NCI-H1092 treated with DMSO at 0.1 percent for 48 hours (cell line): ENCODE measurements around the gene APOL1.

ENCODE experiments used
- DNase-seq: peaks from one replicate; lab custom pipeline; 2025; lab: John Stamatoyannopoulos, UW

APOL1 gene

DNA sequence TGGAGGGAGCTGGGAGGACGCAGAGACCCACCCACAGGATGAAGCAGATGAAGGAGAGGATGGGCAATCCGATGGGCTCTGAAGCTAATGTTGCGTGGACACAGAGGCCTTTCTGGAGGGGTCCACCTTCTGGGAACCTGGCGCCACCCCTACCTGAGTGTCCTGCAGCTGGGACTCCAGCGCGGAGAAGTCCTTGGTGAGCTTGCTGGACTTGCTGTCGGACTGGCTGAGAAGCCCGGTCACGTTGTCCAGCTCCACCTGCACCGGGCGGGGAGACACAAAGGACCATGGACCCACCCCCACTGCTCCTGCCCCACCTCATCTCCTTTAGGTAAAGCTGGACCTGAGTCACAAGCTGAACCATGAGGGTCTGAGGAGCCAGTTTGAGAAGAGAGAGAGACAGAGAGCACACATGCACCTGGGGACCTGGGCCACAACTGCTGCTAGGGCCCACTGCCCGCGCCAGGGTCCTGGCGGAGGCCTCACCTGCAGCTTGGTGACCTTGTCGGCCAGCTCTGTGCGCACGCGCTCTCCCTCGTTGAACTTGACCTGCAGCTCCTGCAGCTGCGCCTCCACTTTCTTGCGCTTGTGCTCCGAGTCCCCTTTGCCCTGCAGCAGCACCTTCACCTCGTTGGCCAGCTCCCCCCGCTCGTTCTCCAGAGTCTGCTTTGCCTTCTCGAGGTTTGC, 40.8 kb downstream of the APOL1 start:
- DNase-seq, result no peak

DNA sequence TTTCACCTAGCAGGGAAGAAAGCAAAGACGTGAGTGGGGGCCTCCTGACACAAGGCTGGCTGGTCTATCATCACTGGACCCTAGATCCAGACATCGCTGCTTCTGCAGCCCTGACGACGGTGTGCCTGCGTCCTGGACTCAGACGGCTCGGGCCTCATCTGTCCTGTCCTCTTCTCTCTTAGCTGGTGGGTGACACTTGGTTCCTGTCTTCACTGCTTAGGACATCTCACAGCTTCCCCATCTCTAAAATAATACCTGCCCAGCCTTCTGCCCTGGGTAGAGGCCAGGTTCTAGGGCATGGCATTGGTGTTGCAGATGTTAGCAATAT, 41.3 kb downstream of the APOL1 start:
- DNase-seq, result no peak

DNA sequence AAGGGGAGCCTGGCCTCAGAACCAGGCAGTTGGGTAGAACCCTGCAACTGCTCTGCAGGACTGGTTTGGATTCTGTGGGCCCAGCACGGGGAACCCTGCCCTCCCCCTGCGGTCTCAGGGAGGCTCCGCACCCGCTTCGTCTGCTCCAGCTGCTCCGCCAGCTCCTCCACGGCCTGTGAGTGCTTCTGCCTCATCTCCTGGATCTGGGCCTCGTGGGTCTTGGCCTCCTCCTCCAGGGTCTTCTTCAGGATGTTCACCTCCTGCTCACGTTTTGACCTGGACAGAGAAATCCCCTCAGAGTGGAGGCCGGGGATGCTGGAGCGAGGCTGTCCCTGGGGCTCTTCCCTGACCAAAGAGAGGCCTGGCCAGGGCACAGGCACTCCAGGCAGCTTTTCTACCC, 41.9 kb downstream of the APOL1 start:
- DNase-seq, result no peak

DNA sequence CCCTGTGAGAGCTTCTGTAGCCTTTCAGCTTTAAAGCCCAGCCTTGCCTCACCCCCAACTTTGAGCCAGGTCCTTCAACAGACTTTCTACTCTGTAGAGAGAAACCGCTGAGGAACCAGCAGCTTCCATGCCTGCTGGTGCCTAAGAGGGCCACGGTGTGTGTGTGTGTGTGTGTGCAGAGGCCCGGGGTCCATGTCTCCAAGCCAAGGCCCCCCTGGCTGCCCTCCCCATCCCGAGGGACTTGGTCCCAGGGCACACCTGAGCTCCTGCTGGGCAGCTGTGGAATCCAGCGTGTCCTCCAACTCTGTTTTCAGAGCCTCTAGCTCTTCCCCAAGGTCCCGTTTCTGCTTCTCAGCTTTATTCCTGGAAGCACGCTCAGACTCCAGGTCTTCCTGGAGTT, 42.3 kb downstream of the APOL1 start:
- DNase-seq, result no peak

GRCh38 chr22:36296690-36297089, 43.8 kb downstream of the APOL1 start:
- no peak for DNase-seq

GRCh38 chr22:36297568-36297967, 44.6 kb downstream of the APOL1 start:
- no peak for DNase-seq

- DNase-seq, result no peak
These were observed 45.2 kb downstream of the APOL1 start for GRCh38 chr22:36298118-36298517.

GRCh38 chr22:36298601-36299000, 45.7 kb downstream of the APOL1 start:
- no peak for DNase-seq

DNA sequence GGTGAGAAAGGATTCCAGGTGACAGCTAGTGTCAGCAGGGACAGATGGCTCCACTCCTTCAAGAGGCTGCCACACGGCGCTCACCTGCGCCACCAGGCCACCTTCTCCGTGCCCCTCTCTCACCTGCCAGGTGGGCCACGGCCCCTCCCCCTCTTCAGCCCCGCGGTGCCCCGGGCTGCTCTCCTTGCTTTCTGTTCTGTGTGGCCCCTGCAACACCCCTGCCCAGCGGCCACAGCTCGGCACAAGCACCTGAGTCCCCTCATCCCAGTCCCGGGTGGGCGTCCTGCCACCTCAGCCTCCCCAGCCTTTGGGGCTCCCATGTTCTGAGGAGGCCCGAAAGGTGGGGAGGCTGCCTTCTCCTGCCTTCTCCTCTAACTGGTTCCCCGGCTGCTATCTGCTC, 46.4 kb downstream of the APOL1 start:
- DNase-seq, result no peak

DNA sequence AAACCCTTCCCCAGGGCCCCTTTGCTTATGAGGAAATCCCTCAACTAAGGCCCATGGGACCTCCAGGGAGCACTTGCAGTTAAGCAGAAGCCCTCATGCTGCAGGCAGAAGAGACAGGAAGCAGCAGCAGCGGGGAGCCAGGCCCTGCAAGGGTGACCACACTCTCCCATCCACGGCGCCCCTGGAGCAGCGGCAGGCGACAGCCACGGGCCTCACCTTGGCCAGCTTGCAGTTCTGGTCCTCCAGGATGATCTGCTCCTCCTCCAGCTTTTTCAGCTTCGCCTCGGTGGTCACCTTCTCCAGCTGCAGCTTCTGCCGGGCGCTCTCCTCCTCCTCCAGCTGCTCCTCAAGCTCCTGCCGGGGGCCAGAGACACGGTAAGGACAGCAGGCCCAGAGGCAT, 47.0 kb downstream of the APOL1 start:
- no peak for DNase-seq

DNA sequence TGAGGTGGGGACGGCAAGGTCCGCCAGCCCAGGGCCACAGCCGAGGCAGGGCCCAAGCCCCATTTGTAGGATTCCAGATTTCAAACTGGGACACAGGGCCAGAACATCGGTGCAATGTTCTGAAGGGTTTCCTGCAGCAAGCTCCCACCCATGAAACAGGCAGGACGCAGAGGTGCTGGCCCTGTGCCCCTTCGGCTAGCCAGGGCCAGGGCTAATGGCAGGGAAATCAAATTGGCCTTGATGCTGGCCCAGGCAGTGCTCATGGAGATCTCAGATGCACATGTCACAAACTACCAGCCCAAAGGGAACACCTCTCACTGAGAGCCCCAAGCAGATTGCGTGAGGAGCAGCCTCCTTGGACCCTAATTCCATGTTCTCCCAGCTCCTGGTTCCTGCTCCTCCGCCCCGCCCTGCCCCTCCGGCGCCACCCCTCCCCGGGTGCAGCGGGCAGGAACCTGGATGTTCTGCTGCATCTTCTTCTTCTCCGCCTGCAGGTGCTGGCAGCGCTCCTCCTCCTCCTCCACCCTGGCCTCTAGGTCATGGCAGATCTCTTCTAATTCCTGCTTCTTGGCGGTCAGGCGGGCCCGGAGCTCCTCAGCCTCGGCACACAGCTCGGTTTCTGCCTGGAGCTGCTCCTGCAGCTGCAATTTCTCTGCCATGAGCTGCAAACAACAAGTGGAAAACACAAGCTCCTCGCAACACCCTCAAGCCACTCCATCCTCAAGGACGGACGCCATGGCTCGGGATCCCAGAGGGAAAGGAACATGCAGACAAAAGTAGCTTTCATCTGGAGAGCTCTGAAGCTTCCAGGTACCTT, 47.7 kb downstream of the APOL1 start:
- no peak for DNase-seq

DNA sequence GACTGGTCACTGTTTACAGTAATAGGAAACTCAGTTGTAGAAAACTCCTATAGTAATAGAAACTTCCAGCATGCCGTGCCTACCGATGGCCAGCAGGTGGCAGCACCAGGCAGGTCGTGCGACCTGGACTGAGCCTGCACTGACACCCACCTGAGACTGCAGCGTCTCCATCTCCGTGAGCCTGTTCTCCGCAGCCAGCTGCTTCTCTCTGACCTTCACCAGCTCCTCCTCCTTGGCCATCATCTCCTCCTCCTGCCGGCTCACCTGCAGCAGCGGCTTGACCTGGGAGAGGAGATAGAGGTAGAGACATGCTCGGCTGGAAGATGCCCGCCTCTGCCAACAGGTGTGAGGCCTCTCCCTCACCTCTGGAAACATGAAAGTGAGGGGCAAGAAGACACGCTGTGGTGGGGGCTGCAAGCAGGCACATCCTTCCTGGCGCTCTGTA, 48.5 kb downstream of the APOL1 start:
- DNase-seq, result peak; percentile 50

- no peak for DNase-seq
These were observed 48.9 kb downstream of the APOL1 start for GRCh38 chr22:36301851-36302250.

- DNase-seq, result no peak
These were observed 49.6 kb downstream of the APOL1 start for GRCh38 chr22:36302439-36303114.

- no peak for DNase-seq
These were observed 50.2 kb downstream of the APOL1 start for GRCh38 chr22:36303115-36303467.

DNA sequence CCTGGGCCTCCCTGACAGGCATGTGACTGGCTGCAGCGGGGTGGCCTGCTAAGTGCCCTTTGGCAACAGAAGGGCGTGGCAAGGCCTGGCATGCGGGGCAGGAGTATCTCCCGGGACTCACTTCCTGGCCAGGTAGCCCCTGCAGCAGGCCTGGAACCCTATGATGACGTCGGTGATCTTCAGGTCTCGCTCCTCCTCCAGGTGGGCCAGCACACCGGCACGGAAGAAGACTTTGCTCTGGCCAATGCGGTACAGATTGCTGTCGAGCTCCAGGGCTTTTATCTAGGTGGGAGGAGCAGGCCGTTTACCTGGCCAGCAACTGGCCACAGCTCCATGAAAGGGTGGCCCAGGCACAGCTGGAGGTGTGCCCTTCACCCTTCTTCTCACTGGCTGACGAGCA, 50.9 kb downstream of the APOL1 start:
- DNase-seq, result no peak

DNA sequence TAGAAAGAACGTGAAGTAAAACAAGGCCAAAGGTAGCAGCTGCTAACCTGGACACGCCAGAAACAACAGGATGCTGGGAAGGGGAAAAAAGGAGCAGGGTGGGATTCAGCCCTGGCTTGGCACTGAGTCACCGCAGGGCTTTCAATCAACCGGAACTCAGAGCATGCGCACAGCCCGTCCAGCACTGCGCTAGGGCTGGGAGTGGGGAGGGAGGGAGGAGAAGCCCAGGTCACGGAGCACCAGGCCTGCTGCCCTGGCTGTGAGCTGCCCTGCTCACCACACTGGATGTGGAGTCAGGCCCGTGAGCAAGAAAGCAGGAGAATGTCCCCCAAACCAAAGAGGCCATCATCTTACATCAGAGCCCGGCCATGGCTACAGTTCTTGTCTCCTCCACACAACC, 51.5 kb downstream of the APOL1 start:
- no peak for DNase-seq

DNA sequence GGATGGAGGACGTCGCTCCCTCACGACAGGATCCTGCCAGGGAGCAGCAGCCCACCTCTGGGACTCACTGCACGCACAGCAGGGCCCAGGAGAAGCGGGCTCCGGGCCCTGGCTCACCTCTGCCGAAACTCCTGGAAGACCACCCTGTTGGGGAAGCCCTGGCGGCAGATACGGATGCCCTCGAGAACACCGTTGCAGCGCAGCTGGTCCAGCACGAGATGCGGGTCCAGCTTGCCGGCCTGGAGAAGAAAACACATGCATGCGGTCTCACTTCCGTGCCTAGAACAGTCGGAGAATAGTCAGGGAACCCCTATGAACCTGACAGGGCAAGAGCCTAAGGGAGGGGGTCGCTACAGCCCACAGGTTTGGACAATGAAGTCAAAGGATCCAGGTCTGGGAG, 52.9 kb downstream of the APOL1 start:
- DNase-seq, result no peak

DNA sequence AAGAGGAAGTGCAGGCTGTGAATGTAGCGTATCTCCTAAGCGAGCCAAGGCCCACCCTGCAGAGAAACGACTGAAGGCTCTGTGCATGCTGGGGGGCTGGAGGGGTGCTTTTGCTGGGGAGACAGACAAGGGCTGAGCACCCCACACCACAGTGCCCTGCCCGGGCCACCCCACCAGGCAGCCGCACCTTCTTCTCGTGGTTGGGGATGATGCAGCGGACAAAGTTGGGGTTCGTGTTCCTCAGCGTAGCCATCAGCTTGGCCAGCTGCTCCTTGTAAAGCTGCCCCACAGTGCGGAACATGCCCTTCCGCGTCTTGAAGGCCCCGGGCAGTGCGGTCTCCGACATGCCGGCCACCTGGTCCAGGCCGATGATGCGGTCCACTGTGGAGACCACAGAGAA, 53.3 kb downstream of the APOL1 start:
- DNase-seq, result no peak

DNA sequence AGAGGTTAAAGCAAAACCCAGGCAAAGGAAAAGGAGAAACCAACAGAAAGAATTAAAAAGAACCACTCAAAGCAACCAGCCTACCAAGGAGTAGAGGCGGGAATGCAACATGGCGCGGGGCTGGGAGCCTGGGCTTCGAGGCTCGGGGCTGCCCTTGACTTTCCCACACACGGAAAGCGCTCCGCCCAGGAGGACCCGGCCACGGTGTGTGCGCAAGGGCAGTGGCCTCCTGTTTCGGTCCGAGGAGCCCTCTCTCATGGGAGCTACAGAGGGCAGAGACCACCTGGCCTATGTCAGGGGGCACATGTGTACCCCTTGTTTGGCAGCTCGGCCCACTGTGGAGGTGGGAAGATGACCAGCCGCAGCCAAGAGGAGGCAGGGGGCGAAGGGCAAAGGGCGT, 55.9 kb downstream of the APOL1 start:
- DNase-seq, result no peak

DNA sequence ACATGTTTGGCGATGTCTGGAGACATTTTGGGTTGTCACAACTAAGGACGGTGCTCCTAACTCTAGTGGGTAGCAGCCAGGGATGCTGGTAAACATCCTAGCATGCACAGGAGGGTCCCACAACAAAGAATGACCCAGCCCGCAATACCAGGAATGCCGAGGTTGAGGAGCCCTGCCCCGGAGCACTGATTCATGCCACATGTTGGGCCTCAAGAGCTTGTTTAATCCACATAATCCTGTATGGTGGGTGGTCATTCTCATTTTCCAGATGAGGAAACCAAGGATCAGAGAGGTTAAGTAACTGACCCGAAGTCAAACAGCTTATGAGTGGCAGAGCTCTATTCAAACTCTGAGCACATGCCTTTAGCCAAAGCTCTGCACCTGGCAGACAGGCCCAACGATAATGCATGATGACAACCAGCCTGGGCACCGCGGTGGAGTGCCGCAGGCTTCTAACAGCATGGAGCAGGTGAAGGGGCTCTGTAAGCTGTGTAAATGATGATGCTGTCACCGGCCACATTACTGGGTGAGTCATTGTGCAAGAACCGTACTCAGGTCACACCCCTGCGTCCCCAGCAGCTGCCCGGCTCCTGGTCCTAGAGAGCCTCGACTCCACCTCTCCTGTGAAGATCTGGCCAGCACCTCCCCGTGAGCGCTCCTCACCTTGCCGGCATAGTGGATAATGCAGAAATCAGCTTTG, 58.6 kb downstream of the APOL1 start:
- DNase-seq, result no peak

DNA sequence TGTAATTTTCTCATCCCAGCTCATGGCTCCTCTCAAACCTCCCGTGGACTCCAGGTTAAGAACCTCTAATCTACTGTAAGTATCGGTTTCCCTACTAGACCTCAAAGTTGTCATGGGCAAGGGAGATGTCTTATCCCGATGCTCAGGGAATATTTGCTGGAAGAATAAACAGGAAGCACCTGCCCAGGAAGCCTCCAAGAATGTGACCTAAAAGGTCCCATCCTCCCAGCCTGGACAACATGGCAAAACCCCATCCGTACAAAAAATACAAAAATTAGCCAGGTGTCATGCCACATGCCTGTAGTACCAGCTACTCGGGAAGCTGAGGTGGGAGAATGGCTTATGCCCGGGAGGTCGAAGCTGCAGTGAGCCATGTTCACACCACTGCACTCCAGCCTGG, 62.4 kb downstream of the APOL1 start:
- DNase-seq, result no peak

GRCh38 chr22:36316419-36316818, 63.5 kb downstream of the APOL1 start:
- DNase-seq, result no peak
